GDM1 (cell line): ENCODE data around the gene TNFRSF12A.
A peak's percentile ranks its signal among the peaks of the same experiment; 100 is the strongest.
"Not testable (repeated sequence)": the region's sequence is repeated elsewhere in the genome, so short reads cannot be mapped to it uniquely, and the experiment has no call there.

ENCODE experiments used
- DNase-seq: peaks from one replicate; lab custom pipeline; 2025; lab: John Stamatoyannopoulos, UW

Gene TNFRSF12A

DNA sequence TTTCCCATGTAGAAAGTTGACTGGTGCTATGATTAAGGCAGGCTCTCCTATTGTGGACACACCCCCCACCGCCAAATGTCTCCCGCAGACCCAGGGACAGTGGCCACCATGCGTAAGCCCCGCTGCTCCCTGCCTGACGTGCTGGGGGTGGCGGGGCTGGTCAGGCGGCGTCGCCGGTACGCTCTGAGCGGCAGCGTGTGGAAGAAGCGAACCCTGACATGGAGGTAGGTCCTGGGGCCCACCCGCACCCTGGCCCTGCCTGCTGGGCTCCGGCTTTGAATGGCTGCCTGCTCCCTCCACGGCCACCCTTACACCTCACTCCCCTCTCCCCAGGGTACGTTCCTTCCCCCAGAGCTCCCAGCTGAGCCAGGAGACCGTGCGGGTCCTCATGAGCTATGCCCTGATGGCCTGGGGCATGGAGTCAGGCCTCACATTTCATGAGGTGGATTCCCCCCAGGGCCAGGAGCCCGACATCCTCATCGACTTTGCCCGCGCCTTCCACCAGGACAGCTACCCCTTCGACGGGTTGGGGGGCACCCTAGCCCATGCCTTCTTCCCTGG, 29.8 kb downstream of the TNFRSF12A start:
- DNase-seq: no peak

DNA sequence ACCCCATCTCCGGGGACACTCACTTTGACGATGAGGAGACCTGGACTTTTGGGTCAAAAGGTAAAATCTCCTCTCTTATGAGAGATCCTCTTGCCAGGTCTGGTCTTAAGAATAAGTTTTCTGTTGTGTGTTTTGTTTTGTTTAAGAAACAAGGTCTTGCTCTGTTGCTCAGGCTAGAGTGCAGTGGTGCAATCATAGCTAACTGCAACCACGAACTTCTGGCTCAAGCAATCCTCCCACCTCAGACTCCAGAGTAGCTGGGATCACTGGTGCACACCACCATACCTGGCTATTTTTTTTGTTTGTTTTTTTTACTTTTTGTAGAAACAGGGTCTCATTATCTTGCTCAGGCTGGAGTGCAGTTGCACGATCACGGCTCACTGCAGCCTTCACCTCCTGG, 30.3 kb downstream of the TNFRSF12A start:
- DNase-seq: no peak

DNA sequence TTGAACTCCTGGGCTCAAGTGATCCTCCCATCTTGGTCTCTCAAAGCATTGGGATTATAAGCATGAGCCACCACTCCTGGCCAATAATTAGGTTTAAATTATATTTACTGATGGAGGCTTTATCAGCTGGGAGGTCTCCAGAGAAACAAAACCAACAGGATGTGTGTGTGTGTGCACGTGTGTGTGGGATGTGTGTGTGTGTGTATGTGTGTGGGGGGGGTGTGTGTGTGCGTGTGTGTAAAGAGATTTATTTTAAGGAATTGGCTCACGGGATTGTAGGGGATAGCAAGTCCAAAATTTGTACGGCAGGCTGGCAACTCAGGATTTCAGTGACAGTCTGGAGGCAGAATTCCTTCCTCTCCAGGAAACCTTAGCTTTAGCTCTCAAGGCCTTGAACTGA, 30.8 kb downstream of the TNFRSF12A start:
- no peak for DNase-seq

DNA sequence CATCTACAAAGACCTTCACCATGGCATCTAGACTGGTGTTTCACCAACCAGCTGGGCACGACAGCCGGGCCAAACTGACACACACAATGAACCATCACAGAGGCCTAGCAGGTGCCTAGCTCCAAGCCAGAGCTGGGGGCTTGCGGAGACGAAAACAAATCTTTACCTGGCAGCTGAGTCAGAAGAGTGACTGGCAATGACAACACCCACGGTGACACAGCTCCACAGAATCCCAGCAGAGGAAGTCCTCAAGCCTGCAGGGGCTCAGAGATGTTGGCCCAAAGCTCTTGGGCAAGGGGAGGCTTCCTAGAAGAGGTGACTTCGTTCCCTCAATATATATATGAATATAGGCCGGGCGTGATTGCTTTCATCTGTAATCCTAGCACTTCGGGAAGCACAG, 31.3 kb downstream of the TNFRSF12A start:
- DNase-seq: no peak

DNA sequence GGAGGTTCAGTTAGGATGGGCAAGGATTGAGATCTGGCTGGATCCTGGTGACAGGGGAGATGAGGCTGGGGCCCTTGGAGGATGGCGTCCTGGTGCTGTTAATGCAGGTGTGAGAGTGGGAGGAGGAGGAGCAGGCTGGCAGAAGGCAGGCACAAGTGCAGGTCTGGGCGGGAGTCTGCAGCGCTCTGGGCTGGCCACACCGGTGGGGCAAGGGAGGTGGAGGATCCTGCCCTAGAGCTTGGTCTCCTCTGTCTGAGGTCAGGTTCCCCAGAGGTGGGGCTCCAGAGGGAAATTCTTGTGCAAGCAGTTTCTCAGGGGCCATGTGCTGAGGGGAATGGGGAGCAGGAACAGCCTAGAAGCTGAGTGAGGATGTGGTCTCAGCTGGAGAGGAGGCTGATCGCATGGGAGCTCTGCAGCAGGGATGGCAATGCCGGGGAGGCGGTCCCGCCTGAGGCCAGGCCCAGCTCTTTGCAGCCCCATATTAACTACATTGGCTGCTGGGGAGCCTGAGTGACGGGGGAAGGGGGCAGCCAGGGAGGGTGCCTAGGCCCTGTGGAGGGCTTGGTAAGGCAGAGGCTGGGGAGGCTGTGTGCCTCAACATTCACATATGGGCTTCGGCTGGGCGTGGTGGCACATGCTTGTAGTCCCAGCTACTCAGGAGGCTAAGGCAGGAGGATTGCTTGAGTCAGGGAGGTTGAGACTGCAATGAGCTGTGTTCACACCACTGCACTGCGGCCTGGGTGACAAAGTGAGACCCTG, 32.6 kb downstream of the TNFRSF12A start:
- not testable (repeated sequence) for DNase-seq

DNA sequence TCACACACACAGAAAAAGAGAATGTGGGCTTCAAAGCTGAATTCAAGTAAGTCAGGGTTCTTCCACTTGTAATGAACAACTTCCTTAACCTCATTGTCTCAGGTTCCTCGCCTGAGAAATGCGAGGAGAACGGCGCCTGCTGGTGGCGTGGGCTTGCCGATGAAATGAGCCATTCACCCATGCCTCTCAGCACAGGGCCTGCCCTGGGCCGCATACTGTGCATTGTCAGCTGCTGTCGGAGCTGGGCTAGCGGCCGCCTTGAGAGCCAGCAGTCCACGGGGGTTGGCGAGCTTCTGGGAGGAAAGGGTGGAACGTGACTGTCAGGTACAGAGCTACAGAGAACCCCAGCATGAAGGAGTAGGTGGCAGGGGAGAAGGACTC, 33.2 kb downstream of the TNFRSF12A start:
- DNase-seq: not testable (repeated sequence)

DNA sequence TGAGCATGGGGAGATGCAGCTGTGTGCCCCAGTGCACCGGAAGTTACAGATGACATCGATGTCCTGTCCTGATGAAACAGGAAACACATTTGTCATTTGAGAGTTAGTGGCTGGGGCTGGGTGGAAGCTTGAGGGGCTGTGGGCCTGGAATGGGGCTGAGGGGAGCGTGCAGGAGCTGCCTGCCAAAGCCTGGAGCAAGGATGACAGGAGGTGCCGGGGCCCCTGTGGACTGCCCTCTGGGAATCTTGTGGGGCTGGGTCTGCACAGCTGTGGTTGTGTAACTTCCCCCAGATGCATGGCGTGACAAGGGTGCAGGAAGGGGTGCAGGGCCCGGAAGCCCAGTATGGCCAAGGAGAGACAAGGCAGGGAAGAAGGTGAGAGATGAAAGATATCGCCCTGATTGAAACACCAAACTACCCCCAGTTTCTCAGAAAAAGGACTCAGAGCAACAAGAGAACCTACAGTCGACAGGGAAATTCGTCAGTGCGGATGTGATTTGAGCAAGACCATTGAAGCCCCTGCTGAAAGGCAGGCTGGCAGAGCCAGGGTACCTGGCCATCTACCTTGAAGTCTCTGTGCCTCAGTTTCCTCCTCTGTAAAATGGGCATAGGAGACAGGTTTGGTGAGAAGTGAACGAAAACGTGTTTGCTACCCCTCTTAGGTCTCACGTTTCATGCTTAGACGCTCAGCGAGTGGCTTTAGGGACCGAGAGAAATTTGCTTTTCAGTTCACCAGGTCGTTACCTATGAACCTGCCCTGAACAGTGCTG, 35.0 kb downstream of the TNFRSF12A start:
- no peak for DNase-seq

DNA sequence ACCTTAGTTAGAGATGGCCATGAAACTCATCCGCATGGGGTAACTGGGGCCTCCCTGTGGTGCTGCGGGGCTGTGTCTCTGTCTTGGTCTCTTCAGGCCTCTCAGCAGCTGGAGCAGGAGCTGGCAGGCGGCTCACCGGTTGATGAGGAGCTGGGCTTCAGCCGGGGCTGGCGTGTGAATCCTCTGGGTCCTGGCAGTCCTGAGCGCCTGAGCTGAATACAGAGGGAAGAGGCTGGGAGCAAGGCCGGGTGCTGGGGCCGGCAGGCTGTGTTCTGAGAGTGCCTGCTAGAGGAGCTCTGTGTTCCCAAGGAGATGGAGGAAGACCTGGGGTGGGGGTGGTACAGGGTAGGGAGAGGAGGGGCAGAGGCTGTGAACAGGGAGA, 35.6 kb downstream of the TNFRSF12A start:
- DNase-seq: not testable (repeated sequence)

DNA sequence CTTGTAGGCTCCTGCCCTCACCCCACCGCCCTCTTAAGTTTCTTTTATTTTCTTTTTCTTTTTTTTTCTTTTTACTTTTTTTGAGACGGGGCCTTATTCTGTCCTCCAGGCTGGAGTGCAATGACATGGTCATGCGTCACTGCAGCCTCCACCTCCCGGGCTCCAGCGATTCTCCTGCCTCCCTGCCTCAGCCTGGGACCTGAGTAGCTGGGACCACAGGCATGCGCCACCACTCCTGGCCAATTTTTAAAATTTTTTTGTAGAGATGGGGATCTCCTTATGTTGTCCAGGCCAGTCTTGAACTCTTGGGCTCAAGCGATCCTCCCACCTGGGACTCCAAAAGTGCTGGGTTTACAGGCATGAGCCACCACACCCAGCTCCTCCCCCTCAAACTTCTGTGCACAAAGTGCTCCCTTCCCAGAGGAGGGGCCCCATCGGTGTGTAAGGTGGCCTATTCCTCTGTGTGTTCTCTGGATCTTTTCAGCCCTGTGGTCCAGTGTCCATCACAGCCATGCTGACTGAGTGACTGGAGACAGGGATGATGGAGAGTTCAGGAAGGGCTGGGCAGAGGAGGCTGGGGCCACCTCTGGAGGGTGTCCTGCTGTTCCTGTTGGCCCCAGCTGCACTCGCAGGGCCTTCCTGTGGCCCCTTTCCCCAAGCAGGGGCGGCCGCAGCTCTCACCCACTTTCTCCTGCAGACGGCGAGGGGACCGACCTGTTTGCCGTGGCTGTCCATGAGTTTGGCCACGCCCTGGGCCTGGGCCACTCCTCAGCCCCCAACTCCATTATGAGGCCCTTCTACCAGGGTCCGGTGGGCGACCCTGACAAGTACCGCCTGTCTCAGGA, 36.4 kb downstream of the TNFRSF12A start:
- DNase-seq: no peak

DNA sequence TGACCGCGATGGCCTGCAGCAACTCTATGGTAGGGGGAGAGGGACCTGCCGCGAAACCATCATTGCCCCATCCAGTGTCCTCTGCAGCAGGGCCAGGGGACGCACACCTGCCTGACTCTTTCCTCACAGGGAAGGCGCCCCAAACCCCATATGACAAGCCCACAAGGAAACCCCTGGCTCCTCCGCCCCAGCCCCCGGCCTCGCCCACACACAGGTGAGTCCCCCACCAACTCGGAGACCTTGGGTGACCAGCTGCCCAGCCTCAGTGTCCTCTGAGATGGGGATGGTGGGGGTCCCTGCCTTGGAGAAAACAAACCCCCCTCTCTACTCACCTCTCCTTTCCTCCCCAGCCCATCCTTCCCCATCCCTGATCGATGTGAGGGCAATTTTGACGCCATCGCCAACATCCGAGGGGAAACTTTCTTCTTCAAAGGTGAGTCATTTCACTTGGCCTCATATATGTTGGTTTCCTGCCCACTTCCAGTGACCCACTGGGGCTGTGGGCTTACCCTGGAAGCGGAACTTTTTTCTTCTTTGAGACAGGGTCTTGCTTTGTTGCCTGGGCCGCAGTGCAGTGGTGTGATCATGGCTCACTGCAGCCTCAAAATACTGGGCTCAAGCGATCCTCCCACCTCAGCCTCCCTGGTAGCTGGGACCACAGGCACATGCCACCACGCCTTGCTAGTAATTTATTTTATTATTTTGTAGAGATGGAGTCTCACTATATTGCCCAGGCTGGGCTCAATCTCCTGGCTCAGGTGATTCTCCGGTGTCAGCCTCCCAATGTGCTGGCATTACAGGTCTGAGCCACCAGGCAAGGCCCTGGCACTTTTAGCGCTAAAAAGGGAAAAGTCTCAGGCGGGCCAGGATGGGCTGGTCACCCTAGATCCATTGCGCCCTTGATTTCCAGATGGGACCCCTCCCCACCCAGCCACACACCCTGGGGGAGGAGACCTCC, 37.3 kb downstream of the TNFRSF12A start:
- DNase-seq: no peak

DNA sequence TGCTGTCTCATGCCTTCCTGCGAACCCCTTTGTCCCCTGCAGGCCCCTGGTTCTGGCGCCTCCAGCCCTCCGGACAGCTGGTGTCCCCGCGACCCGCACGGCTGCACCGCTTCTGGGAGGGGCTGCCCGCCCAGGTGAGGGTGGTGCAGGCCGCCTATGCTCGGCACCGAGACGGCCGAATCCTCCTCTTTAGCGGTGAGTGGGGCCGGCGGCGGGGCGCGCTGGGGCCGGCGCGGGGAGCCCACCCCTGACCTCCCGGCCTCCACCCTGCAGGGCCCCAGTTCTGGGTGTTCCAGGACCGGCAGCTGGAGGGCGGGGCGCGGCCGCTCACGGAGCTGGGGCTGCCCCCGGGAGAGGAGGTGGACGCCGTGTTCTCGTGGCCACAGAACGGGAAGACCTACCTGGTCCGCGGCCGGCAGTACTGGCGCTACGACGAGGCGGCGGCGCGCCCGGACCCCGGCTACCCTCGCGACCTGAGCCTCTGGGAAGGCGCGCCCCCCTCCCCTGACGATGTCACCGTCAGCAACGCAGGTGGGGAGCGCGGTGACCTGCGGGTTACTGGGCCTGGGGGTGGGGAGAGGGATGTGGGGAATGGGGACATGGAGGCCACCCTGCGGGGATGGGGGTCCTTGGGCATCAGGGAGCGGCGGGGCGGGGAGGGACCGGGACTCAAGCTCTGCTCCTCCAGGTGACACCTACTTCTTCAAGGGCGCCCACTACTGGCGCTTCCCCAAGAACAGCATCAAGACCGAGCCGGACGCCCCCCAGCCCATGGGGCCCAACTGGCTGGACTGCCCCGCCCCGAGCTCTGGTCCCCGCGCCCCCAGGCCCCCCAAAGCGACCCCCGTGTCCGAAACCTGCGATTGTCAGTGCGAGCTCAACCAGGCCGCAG, 38.2 kb downstream of the TNFRSF12A start:
- DNase-seq: no peak

DNA sequence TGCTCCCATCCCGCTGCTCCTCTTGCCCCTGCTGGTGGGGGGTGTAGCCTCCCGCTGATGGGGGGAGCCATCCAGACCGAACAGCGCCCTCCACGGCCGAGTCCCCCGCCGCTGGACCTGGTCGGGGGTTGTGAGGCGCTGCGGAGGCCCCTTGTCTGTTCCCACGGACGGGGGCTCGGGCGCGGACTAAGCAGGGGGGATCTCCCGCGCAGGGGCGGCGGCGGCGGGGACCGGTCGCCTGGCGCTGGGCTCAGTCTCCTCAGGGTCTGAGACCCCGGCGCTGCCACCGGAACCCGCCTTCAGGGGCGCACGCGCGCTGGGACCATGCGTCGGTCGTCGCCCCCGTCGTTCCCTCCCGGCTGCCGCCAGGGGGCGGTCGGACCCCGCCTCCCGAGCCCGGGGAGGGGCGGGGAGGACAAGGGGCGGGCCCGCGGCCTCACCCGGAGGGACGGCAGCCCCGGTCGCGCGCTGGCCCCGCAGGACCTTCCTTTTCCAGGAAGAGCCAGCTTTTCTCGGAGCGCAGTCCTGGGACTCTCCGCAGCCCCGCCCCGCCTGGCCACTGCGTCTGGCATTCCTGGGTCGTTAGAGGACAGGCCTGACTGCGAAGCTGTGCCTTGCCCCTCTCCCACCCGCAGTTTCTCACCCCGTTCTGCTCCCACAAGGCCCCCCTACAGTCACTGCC, 39.0 kb downstream of the TNFRSF12A start:
- DNase-seq: peak; percentile 81

DNA sequence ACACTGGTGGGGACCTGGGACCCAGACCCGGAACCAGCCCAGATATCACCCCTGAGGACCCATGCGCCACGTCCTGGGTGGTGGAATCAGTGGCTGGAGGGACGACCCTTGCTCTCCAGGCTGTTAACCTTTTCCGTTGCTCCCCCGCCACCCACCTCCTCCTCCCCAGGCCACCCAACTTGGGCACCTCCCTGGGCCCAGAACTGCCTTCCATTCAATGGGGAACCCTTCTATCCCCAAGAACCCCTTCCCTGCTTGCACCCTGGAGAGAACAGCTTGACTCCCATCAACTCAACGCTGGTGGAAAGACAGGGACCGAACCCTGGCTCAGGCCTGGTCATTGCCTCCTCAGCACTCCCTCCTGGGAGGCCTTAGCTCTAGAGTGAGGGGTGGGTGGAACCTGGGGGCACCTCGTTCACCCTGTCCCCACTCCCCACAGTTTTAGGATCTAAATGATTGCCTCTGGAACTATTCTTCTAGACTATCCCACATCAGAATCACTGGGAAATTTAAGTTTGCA, 39.6 kb downstream of the TNFRSF12A start:
- no peak for DNase-seq

DNA sequence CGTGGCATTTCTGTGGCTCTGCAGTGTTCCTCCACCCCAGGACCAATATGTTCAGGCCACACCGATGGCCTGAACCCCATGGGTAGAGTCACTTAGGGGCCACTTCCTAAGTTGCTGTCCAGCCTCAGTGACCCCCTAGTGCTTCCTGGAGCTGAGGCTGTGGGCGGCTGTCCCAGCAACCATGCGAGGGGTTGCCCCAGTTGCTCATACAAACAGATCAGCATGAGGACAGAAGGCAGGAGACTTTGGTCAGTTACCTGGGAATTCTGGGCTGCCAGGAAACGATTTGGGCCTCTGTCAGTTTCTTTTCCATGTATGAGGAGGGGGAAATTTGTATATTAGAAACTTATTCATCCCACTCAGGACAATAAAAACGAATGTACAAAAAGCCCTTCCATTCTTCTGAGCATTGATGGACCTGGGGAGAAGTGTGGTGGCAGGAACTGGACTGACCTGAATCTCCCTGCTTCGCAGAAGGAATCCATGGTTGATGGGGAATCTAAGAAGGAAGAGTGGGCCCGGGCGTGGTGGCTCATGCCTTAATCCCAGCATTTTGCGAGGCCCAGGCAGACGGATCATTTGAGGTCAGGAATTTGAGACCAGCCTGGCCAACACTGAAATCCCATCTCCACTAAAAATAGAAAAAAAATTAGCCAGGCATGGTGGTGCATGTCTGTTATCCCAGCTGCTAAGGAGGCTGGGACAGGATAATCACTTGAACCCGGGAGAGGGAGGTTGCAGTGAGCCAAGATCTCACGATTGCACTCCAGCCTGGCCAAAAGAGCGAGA, 40.4 kb downstream of the TNFRSF12A start:
- no peak for DNase-seq

DNA sequence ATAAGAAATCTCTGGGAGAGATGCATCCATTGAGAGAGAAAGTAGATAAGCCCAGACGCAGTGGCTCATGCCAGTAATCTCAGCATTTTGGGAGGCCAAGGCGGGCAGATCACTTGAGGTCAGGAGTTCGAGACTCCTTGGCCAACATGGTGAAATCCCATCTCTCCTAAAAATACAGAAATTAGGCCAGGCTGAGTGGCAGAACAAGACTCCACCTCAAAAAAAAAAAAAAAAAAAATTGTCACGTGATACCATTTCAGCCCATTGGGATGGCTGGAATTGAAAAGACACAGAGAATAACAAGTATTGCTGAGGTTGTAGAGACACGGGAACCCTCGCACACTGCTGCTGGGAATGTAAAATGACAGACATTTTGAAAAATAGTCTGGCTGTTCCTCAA, 42.4 kb downstream of the TNFRSF12A start:
- no peak for DNase-seq

DNA sequence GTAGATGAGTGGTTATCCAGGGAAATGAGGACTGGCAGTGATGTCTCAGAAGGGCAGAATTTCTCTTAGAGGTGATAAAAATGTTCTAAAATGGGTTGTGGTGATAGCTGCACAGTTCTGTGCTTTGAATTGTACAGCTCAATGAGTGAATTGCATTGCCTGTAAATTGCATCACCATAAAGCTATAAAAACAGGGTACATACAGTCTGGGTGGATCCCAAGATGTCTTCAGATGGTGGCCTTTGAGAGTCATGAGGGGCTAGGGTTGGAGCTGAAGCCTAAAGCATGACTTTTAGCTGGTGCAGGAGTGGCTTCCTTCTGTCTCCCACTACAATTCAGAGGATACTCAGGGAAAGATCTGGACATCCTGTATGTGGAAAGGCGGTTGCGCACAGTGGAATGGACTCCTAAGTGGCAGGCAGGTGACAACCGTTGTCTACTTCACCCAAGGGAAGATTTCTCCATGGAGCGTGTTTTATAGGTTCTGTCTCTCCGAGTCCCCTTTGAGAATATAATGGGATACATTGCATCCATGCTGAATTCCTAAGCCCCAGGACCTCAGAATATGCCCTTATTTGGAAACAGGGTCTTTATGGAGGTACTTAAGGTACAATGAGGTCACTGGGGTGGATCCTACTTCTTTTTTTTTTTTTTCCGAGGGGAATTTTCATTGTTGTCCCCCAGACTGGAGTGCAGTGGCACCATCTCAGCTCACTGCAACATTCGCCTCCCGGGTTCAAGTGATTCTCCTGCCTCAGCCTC, 43.6 kb downstream of the TNFRSF12A start:
- DNase-seq: no peak

DNA sequence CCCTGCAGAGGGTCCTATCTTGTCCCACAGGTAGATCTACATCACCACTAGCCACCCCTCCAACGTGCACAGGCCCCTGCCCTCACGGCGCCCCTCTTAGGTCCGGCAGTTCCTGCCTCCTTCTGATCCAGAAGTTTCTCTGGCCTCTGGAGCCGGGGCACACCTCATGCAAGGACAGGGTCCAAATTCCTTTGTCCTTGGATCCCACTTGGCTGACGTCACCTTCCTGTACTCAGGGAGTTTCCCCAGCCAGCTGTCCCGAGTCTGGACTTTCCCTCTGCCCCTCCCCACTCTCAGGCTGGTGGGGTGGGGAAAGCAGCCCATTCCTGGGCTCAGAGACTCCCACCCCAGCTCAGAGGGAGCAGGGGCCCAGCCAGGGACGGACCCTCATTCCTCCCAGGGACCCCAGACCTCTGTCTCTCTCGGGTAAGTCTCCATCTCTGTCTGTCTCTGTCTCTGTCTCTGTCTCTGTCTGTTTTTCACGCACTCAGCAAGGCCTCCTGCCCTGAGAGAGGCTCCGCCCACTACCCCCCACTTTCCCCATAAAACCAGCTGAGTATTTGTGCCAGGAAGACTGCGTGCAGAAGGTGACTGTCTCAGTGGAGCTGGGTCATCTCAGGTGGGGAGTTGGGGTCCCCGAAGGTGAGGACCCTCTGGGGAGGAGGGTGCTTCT, 45.0 kb downstream of the TNFRSF12A start, which contains the start of gene IL32:
Gene IL32, plus strand, starts transcription at position 572 of the 673 bp plus-strand sequence. CDS start 172 bp downstream, outside the sequence.
- no peak for DNase-seq
